IMR-90 (cell line): ENCODE results near the gene SLC23A2. TPM values are rescaled to one million over a fixed set of nuclear protein-coding genes. Genes with fewer than 3 reads are reported as not detected.

ENCODE experiments used
- ATAC-seq: fragments of 200-7000 bp; cut with Tn5 transposase; 2 replicates; pipeline ENCODE4 v1.9.1; 2020; ENCODE audit warnings: low read depth, mild to moderate bottlenecking, moderate library complexity
- BruUV-seq: library from RNA; stranded (reverse); fragments of 400-500 nt; replicated peaks from 2 replicates; lab custom pipeline; 2021; lab: Mats Ljungman, UMichigan
- CTCF ChIA-PET: fragments of 300-600 bp; formaldehyde crosslinking; extraction: SDS; loops from one replicate; lab custom pipeline; 2021; ENCODE audit warnings: antibody characterized with exemption; lab: Yijun Ruan, JAX
- POLR2A ChIA-PET: fragments of 300-600 bp; sonication (Branson Sonifier 250); formaldehyde crosslinking; loops from one replicate; lab custom pipeline; 2022; ENCODE audit warnings: antibody characterized with exemption; ENCODE audit not compliant: unreplicated experiment; lab: Charles Lee
- DNase-seq: peaks from one replicate; pipeline ENCODE4 v3.0.0; 2013
- H2AFZ ChIP-seq: replicated peaks from 2 replicates; pipeline ENCODE3; 2013; ENCODE audit warnings: low read length, mild to moderate bottlenecking; ENCODE audit not compliant: poor library complexity
- H2AK5ac ChIP-seq: 2 replicates; pipeline ENCODE4 v1.6.1; 2013; ENCODE audit warnings: low read depth, low read length, inconsistent platforms
- H2AK9ac ChIP-seq: replicated peaks from 2 replicates; pipeline ENCODE3; 2013; ENCODE audit warnings: mild to moderate bottlenecking, low read depth, low read length, moderate library complexity; ENCODE audit not compliant: poor library complexity
- H2BK120ac ChIP-seq: 2 replicates; pipeline ENCODE4 v1.6.1; 2013; ENCODE audit warnings: low read depth, low read length, inconsistent platforms
- H2BK15ac ChIP-seq: 3 replicates; pipeline ENCODE4 v1.6.1; 2013; ENCODE audit warnings: low read depth, low read length, inconsistent platforms
- H2BK20ac ChIP-seq: 2 replicates; pipeline ENCODE4 v1.6.1; 2013; ENCODE audit warnings: low read depth, mild to moderate bottlenecking, inconsistent platforms, low read length, moderate library complexity
- H2BK5ac ChIP-seq: 2 replicates; pipeline ENCODE4 v1.6.1; 2013; ENCODE audit warnings: mild to moderate bottlenecking, low read depth, low read length, inconsistent platforms; ENCODE audit not compliant: poor library complexity, severe bottlenecking
- H3K14ac ChIP-seq: replicated peaks from 2 replicates; pipeline ENCODE4 v1.6.1; 2013; ENCODE audit warnings: low read depth, low read length, inconsistent platforms
- H3K18ac ChIP-seq: 2 replicates; pipeline ENCODE4 v1.6.1; 2013; ENCODE audit warnings: low read depth, low read length, control low read depth
- H3K23ac ChIP-seq: 2 replicates; pipeline ENCODE4 v1.6.1; 2013; ENCODE audit warnings: low read depth, low read length, inconsistent platforms
- H3K27ac ChIP-seq: 2 replicates; pipeline ENCODE4 v1.5.1; 2013; ENCODE audit warnings: mild to moderate bottlenecking, control low read depth, low read length; ENCODE audit not compliant: insufficient read depth
- H3K27me3 ChIP-seq: 2 replicates; pipeline ENCODE4 v1.6.1; 2013; ENCODE audit warnings: low read length; ENCODE audit not compliant: control insufficient read depth, insufficient read depth
- H3K36me3 ChIP-seq: 2 replicates; pipeline ENCODE4 v1.6.1; 2013; ENCODE audit warnings: low read length, mixed read lengths; ENCODE audit not compliant: control insufficient read depth, insufficient read depth
- H3K4ac ChIP-seq: 2 replicates; pipeline ENCODE4 v1.6.1; 2013; ENCODE audit warnings: low read depth, low read length, inconsistent platforms
- H3K4me1 ChIP-seq: 2 replicates; pipeline ENCODE4 v1.6.1; 2013; ENCODE audit warnings: low read length, mixed read lengths; ENCODE audit not compliant: control insufficient read depth, insufficient read depth
- H3K4me2 ChIP-seq: 2 replicates; pipeline ENCODE4 v1.6.1; 2013; ENCODE audit warnings: low read depth, mild to moderate bottlenecking, control low read depth, low read length, moderate library complexity
- H3K4me3 ChIP-seq: 2 replicates; pipeline ENCODE4 v1.5.1; 2013; ENCODE audit warnings: low read depth, mild to moderate bottlenecking, control low read depth, low read length, moderate library complexity; ENCODE audit not compliant: insufficient read depth
- H3K56ac ChIP-seq: 2 replicates; pipeline ENCODE4 v1.6.1; 2013; ENCODE audit warnings: low read length, inconsistent platforms; ENCODE audit not compliant: insufficient read depth; ENCODE audit errors: extremely low read depth
- H3K79me1 ChIP-seq, 2 experiments: 2 replicates each; pipeline ENCODE4 v1.6.1; 2013; ENCODE audit warnings: low read length in 2 of 2, inconsistent platforms in 1 of 2, low read depth in 1 of 2
- H3K9ac ChIP-seq: 2 replicates; pipeline ENCODE4 v1.6.1; 2013; ENCODE audit warnings: low read depth, low read length, control low read depth
- H3K9me1 ChIP-seq: 2 replicates; pipeline ENCODE4 v1.6.1; 2013; ENCODE audit warnings: low read length, inconsistent platforms; ENCODE audit not compliant: insufficient read depth
- H3K9me3 ChIP-seq: 2 replicates; pipeline ENCODE4 v1.6.1; 2013; ENCODE audit warnings: low read length; ENCODE audit not compliant: control insufficient read depth, insufficient read depth
- H4K20me1 ChIP-seq: 2 replicates; pipeline ENCODE4 v1.6.1; 2013; ENCODE audit warnings: low read length, inconsistent platforms; ENCODE audit not compliant: insufficient read depth
- H4K5ac ChIP-seq: 2 replicates; pipeline ENCODE4 v1.6.1; 2013; ENCODE audit warnings: mild to moderate bottlenecking, low read depth, low read length, control low read depth
- H4K8ac ChIP-seq, 2 experiments: 2 replicates each; pipeline ENCODE4 v1.6.1; 2013; ENCODE audit warnings: low read depth in 2 of 2, low read length in 2 of 2, control low read depth in 1 of 2, inconsistent platforms in 1 of 2
- H4K91ac ChIP-seq: 2 replicates; pipeline ENCODE4 v1.6.1; 2013; ENCODE audit warnings: low read depth, low read length, inconsistent platforms; ENCODE audit not compliant: insufficient read depth
- BHLHE40 ChIP-seq: fragments of 150-350 bp; IDR thresholded peaks from 2 replicates; pipeline ENCODE4 v1.6.1; 2016; ENCODE audit warnings: mild to moderate bottlenecking, low read depth, low read length
- CHD1 ChIP-seq: IDR thresholded peaks from 2 replicates; pipeline ENCODE4 v1.6.1; 2012; ENCODE audit warnings: low read depth, low read length, improper control_type of control experiment
- CTCF ChIP-seq: conservative IDR thresholded peaks from 2 replicates; pipeline ENCODE4 v1.5.1; 2012; ENCODE audit warnings: mild to moderate bottlenecking, low read depth, low read length, improper control_type of control experiment
- ELK1 ChIP-seq: fragments of 150-350 bp; IDR thresholded peaks from 2 replicates; pipeline ENCODE4 v1.6.1; 2016; ENCODE audit warnings: low read depth, mild to moderate bottlenecking, low read length, moderate library complexity, borderline replicate concordance
- FOS ChIP-seq: fragments of 150-350 bp; IDR thresholded peaks from 2 replicates; pipeline ENCODE4 v1.6.1; 2016; ENCODE audit warnings: low read depth, low read length
- MAFK ChIP-seq: IDR thresholded peaks from 2 replicates; pipeline ENCODE4 v1.6.1; 2012; ENCODE audit warnings: low read depth, low read length, improper control_type of control experiment
- MAZ ChIP-seq: IDR thresholded peaks from 2 replicates; pipeline ENCODE4 v1.6.1; 2012; ENCODE audit warnings: low read depth, mild to moderate bottlenecking, low read length, improper control_type of control experiment, moderate library complexity, borderline replicate concordance
- MXI1 ChIP-seq: IDR thresholded peaks from 2 replicates; pipeline ENCODE4 v1.6.1; 2012; ENCODE audit warnings: low read depth, mild to moderate bottlenecking, low read length, moderate library complexity, borderline replicate concordance
- NFE2L2 ChIP-seq: fragments of 150-350 bp; IDR thresholded peaks from 2 replicates; pipeline ENCODE4 v1.6.1; 2016; ENCODE audit warnings: low read depth, mild to moderate bottlenecking, low read length
- POLR2A ChIP-seq: IDR thresholded peaks from 2 replicates; pipeline ENCODE4 v1.6.1; 2012; ENCODE audit warnings: mild to moderate bottlenecking, low read depth, low read length
- RAD21 ChIP-seq: IDR thresholded peaks from 2 replicates; pipeline ENCODE4 v1.6.1; 2012; ENCODE audit warnings: low read length, improper control_type of control experiment
- RCOR1 ChIP-seq: IDR thresholded peaks from 2 replicates; pipeline ENCODE4 v1.6.1; 2012; ENCODE audit warnings: mild to moderate bottlenecking, low read length, improper control_type of control experiment; ENCODE audit not compliant: insufficient replicate concordance
- RFX5 ChIP-seq: IDR thresholded peaks from 2 replicates; pipeline ENCODE4 v1.8.0; 2012; ENCODE audit warnings: low read depth, mild to moderate bottlenecking, low read length, moderate library complexity
- USF2 ChIP-seq: fragments of 150-350 bp; IDR thresholded peaks from 2 replicates; pipeline ENCODE4 v1.6.1; 2017; ENCODE audit warnings: mild to moderate bottlenecking, antibody characterized with exemption, low read length, low read depth
- WGBS, 2 experiments: methylation state at CpG; one replicate each; pipeline versions ENCODE4 v1.1.5 to v1.1.7; 2013; ENCODE audit warnings: missing lambda C conversion rate in 2 of 2; ENCODE audit not compliant: insufficient read length in 1 of 2; ENCODE audit errors: extremely low coverage in 2 of 2; 5-methylcytosine and 5-hydroxymethylcytosine counted together
- dilution Hi-C: fragments of 300-500 bp; cut with HindIII; formaldehyde crosslinking; loops from one replicate; pipeline ENCODE4 v1.14.3; 2018; ENCODE audit warnings: low sequenced_read_pairs; ENCODE audit not compliant: unreplicated experiment
- in situ Hi-C: fragments of 300-500 bp; cut with MboI; formaldehyde crosslinking; loops from 3 replicates; pipeline ENCODE4 v1.14.3; 2019; ENCODE audit warnings: low sequenced_read_pairs, inconsistent platforms, mixed read lengths
- intact Hi-C: fragments of 100-400 bp; cut with micrococcal nuclease; formaldehyde crosslinking; loops from 2 replicates; pipeline ENCODE4 v1.10.0; 2022
- polyA plus RNA-seq, 3 experiments: library from polyadenylated mRNA; depleted of rRNA; stranded (reverse); fragments of >200 nt; gene quantifications; 2 replicates each; pipeline ENCODE4 v1.2.3, GENCODE V29; 2012; ENCODE audit warnings: low replicate concordance in 1 of 3
- total RNA-seq: library from RNA; depleted of rRNA; stranded (reverse); fragments of >200 nt; gene quantifications from 2 replicates; pipeline ENCODE4 v1.2.3, GENCODE V29; 2012

The SLC23A2 gene
- total and polyA plus RNA-seq, 2 of the 4 experiments (the other 2 are of a cell fraction), result 10.2 to 14.4 TPM

- H2BK5ac ChIP-seq, result no peak overlapping the region
- DNase-seq (no peak), ATAC-seq (no peak)
- H3K27me3 ChIP-seq, result no peaks in the 10 kb centered on the region
- no peaks in the 10 kb centered on the region for H3K9me1 ChIP-seq
- no peak overlapping the region for H2BK15ac ChIP-seq
- no peak overlapping the region for H2BK120ac ChIP-seq
- dilution Hi-C loops, result no loop called here
- no peak overlapping the region for H3K4me2 ChIP-seq
- H2AK9ac ChIP-seq, result no peak overlapping the region
- POLR2A ChIA-PET, result no interaction called here
- H3K36me3 ChIP-seq, result no peaks in the 10 kb centered on the region
- no peak overlapping the region for H3K27ac ChIP-seq
- peaks cover 2% of the 10 kb centered on the region; the same call in 1 of the 2 replicates for H3K4me1 ChIP-seq
- WGBS, 2 experiments, result 11% methylated on average over 2 of the region's 10 CpGs; no CpG with 5 or more reads in 1 of the 2 experiments
- intact Hi-C loops, result no loop called here
- no peak overlapping the region for H3K23ac ChIP-seq
- H4K20me1 ChIP-seq, result peaks cover 9% of the 10 kb centered on the region
- no peak overlapping the region for H3K4me3 ChIP-seq
- peak overlapping the region; percentile 15 for H2AK5ac ChIP-seq
- no peak overlapping the region for H3K4ac ChIP-seq
- no peak overlapping the region for H2BK20ac ChIP-seq
- no TSS peak for BruUV-seq
- H3K9me3 ChIP-seq, result no peaks in the 10 kb centered on the region
- H4K5ac ChIP-seq, result no peak overlapping the region
- in situ Hi-C loops, result no loop called here
- peak overlapping the region; percentile 23; the same call in 1 of the 2 replicates for H3K14ac ChIP-seq
- H2AFZ ChIP-seq, result no peak overlapping the region
- H4K91ac ChIP-seq, result no peak overlapping the region
- CTCF ChIA-PET, result interaction anchor here (0.5 kb wide), 1 partner anchor 44 kb away, joined by 3 read pairs; no protein-coding TSS in a partner anchor
- no peak overlapping the region for H4K8ac ChIP-seq
- H3K56ac ChIP-seq, result no peak overlapping the region
- H3K18ac ChIP-seq, result no peak overlapping the region
- H3K79me1 ChIP-seq, result peaks cover 4 to 28% of the 10 kb centered on the region in 2 experiments; a peak in 3 of 4 replicates
- H3K9ac ChIP-seq, result no peak overlapping the region
- no peak for TF ChIP-seq POLR2A
- no peak for TF ChIP-seq FOS
- TF ChIP-seq NFE2L2, result no peak
- TF ChIP-seq BHLHE40, result no peak
- no peak for TF ChIP-seq CHD1
- TF ChIP-seq MXI1, result no peak
- no peak for TF ChIP-seq ELK1
- TF ChIP-seq RAD21, result no peak
- no peak for TF ChIP-seq MAFK
- TF ChIP-seq CTCF, result no peak
- TF ChIP-seq RCOR1, result no peak
- no peak for TF ChIP-seq USF2
- TF ChIP-seq RFX5, result no peak
- no peak for TF ChIP-seq MAZ
Measured at GRCh38 chr20:4978050-4978918, 23.0 kb downstream of the SLC23A2 start.
